Hematopoietic multipotent progenitor cell (in vitro differentiated cells): ENCODE measurements around the gene SLFN12. TPM values are rescaled to one million over a fixed set of nuclear protein-coding genes. Genes with fewer than 3 reads are reported as not detected.
"Not testable (repeated sequence)": the region's sequence is repeated elsewhere in the genome, so short reads cannot be mapped to it uniquely, and the experiment has no call there.

Experiments
- DNase-seq, 3 donors: peaks; one replicate each; pipeline ENCODE4 v3.0.0-alpha.2; 2011 to 2015; ENCODE audit warnings: low read depth in 2 of 3, low spot score in 2 of 3
- total RNA-seq: library from RNA; depleted of rRNA; stranded (reverse); fragments of >200 nt; gene quantifications from one replicate; pipeline ENCODE4 v1.2.3, GENCODE V29; 2012

Gene SLFN12
- 3.2 TPM for total RNA-seq

DNA sequence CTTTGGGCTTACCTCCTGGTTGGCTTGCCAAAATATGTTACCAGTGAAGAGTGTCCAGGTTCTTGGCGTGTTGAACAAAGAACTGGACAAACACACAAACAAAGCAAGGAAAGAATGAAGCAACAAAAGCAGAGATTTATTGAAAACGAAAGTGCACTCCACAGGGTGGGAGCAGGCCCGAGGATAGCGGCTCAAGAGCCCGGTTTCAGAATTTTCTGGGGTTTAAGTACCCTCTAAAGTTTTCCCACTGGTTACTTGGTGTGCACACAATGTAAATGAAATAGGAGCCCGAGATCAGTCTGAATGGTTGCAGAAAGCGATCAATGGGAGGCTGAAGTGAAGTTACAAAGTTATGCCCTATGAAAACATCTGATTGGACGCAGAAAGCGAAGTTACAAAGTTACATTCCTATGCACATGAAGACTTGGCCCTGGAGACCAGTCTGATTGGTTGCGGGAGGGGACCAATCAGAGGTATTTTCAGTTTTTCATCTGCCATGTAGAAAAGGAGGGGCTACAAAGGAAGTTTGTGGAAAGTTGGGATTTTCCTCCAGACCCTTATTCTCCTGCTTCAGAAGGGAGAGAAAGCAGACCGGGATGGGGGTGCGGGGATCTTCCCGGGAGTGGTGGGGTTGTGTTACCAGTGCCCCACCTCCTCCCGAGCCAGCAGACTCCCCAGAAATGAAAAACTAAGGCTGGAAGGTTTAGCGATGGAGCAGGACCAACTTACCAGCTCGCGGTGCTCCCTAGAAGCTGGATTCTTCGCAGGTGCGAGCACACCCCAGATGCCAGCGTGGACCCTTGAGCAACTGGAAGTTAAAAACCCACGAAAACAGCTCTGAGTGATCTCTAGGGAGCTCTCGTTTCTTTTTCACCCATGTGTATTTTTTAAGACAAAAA, at the start of gene SLFN12:
TSS of gene SLFN12 (minus strand) at position 325 of the 899 bp plus-strand sequence. CDS start 9,472 bp downstream, outside the sequence.
- peak in 2 of 3 donors; percentile 77 to 80 for DNase-seq

DNA sequence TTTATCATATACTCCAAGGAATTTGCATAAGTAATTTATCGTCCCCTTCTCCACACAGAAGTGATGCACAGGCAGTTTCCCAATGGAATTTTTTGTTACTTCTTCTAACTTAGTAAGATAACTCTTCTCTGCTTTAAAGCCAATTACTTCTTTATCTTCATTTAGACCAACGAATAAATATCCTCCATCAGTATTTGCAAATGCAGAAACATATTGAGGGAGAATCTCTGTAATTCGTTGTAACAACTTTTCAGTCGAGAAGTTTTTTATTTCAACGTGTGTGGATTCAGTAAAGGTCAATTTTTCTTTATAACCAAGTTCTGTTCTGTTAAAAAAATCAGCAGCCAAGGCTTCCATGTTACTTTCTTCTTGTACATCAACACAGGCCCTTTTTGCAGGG, 47.0 kb upstream of the SLFN12 start:
- DNase-seq = no peak

DNA sequence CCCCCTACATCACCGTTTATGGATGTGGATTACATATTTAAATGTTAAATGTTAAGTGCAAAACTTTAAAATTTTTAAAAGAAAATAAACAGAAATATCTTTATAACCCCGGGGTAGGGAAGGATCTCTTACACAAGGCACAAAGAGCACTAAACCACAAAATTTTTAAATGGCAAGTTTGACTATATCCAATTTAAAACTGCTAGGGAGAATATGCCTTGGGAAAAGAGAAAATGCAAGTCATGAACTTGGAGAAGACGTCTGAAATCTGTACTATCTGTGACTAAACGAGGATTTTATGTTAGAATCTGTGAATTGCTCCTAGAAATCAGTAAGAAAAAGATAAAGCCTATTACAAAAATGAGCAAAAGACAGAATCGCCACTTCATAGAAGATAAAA, 44.9 kb upstream of the SLFN12 start:
- no peak for DNase-seq

DNA sequence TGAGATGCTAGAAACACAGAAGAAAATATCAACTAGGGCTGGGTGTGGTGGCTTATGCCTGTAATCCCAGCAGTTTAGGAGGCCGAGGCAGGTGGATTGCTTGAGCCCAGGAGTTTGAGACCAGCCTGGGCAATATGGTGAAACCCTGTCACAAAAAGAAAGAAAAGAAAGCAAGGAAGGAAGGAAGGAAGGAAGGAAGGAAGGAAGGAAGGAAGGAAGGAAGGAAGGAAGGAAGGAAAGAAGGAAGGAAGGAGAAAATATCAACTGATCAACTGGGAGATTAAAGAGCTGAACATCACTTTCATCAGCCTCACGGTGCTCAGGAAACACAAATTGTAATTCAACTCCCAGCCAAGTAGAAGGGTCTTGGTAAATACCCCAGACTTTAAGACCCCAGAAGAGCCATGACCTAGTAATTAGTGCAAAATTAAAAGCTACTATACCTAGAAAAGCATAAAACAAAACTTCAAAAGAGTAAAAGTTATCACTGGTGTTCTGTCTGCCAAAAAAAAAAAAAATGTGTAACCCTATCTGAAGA, 44.1 kb upstream of the SLFN12 start:
- DNase-seq = no peak

DNA sequence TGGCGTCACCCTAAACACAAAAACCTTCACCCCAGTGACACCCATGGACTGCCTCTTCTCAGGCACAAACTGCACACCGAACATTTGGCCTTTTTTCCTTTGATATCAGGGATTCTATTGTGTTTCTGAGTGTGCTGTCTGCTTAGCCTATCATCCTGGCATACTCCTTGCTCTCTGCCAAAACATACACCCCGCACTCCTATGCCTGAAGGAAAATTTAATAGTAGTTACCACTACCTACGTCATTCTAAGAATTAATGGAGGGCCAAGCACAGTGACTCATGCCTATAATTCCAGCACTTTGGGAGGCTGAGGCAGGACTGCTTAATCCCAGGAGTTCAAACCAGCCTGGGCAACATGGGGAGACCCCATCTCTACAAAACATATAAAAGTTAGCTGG, 36.2 kb upstream of the SLFN12 start:
- DNase-seq = no peak

DNA sequence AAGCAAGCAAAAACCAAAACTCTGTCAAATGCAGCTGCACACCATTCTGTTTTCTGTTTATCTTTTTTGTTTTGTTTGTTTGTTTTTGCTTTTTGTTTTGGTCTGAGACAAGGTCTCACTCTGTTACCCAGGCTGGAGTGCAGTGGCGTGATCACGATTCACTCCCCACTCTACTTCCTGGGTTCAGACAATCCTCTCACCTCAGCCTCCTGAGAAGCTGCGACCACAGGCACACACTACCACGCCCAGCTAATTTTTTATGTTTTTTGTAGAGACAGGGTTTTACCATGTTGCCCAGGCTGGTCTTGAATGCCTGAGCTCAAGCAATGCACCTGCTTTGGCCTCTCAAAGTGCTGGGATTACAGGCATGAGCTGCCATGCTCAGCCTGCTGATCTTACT, 35.5 kb upstream of the SLFN12 start:
- DNase-seq = no peak

DNA sequence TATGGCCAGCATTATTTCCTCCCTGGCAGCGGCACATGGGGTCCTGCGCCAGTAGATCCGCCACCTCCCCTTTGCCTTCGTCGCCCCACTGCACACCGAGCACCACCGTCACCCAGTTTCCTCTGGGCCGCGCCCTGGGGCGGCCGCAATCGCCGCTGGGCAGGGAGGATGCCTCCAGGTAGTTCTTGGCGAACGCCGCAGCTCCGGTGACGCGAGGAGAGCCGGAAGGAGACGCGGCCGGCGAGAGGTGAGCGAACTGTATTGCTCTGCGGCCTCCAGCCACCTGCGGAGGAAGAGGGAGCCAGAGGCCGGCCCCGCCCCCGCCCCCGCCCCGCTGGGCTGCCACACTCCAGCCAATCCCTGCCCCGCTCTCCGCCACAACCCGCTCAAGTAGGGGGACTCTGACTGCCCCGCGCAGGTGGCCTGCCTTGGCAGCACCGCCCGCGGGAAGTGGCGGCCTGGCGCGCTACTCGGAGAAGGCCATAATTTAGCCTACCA, 28.1 kb upstream of the SLFN12 start:
- peak; percentile 30 to 67 (median 65) for DNase-seq

DNA sequence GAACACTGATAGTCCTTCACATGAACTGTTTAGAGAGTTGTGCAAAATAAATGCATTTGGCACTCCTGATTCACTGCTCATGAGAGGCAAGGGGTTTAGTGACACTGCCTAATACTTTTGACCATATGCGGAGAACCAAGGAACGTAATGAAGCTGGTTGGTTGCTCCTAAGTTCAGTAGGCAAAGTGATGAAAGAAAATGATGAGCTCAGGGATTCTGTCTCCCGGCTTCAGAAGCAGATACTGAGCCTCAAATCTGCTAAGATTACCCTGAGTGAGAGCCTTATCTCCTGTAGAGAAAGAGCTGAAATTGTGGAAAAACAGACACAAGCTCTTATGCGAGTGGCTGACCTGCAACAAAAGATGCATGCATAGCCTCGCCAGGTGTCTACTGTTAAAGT, 21.7 kb upstream of the SLFN12 start:
- DNase-seq = not testable (repeated sequence)

DNA sequence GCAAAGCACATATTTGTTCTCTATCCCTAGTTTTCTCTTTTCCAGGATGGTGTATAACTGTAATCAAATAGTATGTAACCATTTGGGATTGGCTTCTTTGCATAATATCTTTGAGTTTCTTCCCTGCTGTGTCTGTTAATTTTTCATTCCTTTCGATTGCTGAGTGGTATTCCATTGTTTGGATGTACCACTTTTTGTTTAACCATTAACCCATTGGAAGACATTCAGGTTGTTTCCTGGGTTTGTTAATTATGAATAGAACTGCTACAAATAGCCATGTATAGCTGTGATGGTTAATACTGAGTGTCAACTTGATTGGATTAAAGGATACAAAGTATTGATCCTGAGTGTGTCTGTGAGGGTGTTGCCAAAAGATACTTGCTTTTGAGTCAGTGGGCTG, 20.9 kb upstream of the SLFN12 start:
- DNase-seq = no peak

DNA sequence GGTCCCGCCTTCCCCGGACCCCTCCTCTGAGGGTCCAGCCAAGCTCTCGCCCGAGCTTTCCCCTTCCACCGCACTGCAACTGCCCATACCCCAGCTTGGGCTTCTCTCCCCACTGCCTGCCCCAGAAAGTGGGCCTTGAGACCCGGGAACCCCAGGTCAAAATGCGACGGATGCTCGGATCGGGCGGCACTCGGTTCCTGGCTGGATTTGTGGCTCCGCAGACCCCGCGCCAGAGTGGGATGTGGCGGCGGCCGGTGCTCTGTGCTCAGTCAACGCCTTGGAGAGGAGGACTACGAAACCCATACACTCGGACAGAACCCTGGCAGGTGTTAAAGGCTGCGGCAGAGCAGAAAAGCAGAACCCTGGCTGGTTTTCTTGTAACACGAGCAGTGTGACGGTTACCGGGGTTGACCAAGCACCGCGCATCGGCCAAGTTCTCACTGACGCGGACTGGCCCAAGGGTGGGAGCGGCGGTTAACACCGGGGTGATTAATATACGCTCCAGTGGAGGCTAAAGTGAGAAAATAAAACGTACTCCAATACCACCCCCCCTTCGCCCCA, 17.2 kb upstream of the SLFN12 start:
- DNase-seq = peak in 2 of 3 donors; percentile 29 to 35

DNA sequence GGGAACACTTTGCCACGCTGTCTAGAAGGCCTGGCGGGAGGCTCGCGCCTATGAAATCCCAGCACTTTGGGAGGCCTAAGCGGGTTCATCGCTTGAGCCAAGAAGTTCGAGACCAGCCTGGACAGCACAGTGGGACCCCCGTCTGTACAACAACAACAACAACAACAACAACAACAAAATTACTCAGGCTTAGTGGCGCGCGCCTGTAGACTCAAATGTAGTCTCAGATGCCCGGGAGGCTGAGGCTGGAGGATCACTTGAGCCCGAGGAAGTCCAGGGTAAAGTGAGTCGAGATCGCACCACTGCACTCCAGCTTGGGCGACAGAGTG, 16.6 kb upstream of the SLFN12 start:
- DNase-seq = no peak

DNA sequence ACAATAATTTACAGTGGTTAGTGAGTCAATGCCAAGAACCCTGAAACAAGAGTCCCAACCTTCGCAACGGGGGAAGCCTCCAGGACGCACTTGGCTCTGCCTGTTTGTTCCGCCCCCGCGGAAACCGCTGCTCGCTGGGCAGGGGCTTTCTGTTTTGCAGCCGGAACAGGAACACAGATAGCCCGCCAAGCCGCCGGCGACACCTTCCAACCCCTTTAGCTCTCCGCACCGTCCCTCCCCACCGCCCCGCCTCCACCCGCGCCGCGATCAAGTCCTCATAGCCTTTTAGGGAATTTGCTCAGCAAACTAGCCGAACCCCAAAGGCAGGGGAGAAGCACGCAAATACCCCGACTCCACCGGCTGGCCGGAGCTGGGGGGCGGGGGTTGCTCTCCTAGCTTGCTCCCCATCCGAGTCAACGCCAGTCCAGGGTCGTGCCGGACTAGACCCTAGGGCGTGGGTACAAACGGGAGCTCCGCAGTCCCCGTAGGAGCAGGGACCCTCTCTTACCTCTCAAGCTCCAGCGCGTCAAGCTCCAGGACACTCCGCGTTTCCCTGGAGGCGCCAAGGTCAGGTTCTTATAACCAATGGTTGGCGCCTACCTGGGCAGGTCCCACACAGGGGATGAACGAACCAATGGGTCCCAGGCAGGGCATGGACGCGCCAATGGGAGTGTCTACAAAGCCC, 16.1 kb upstream of the SLFN12 start, which contains the start of gene SLFN13:
TSS of gene SLFN13 (minus strand) at position 553 of the 685 bp plus-strand sequence. CDS start 3,086 bp downstream, outside the sequence.
- peak; percentile 59 to 97 (median 97) for DNase-seq

DNA sequence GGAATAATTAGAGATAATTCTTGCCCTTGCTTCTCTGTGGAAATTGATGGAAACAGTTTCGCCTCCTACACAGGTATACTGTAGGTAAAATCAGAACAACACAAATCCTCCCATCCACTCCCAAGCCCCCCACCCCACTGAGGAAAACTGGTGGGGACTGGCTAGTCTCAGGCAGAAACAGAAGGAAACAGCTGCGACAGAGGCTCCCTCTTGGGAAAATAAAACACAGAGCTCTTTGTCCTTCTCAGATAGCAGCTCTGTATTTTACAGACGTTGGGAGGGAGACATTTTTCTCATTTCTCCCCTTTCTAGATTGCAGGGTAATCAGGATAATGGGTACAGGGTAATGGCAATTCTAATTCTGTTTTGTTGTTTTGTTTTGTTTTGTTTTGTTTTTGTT, 15.2 kb upstream of the SLFN12 start:
- DNase-seq = no peak

DNA sequence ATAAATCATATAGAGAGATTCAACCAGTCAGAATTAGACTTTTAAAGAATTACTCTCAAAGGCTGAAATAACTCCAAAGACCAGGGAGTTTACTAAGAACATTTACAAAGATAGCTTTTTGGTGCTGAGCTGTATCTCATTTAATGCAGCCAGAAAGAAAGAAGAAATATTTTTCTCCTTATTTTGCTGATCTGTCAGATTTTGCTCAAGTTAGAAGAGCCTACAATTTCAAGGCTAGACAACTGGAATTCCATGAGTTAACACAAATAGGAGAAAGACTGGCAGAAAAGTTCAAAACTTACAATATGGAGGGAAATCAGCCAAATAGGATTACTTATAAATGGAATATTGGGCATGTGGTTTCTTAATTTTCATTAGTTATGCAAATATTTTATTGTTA, 6.1 kb upstream of the SLFN12 start:
- DNase-seq = no peak

DNA sequence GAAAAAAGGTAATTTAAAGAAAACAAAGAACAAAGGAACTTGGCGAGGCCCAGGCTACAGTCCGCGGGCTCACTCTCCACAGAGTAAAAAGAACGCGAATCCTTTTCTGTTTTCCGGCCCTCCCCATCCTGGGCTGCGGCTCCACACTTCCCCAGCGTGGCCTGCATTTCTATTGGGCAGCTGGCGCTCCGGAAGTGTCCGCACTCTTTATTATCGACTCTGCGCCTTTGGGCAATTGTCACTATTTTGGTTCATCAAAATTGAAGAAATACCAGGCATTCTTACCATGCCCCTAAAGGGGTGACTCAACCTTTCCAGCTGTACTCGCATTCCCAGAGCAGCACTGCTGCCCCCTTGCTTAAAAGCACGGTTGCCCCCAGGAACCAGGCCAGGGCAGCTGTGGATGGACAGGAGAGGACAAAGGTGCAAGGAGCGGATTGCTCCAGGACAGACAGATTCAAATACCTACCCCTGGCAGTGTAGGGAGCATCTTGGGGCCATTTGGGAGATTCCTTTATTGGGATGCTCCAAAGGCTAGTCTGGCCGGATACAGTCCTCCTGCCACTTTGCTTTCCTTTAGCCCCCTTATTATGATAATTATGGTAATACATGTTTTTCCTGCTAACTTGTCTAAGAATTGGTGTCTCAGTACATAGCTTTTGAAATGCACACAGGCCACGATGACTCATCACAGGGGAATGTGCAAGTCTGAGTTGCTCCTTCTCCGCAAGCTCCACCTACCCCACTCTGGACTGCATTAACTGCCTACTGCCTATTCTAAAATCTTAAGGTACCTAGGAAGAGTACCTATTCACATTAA, 985 bp upstream of the SLFN12 start:
- DNase-seq = peak in 2 of 3 donors; percentile 88 to 90

DNA sequence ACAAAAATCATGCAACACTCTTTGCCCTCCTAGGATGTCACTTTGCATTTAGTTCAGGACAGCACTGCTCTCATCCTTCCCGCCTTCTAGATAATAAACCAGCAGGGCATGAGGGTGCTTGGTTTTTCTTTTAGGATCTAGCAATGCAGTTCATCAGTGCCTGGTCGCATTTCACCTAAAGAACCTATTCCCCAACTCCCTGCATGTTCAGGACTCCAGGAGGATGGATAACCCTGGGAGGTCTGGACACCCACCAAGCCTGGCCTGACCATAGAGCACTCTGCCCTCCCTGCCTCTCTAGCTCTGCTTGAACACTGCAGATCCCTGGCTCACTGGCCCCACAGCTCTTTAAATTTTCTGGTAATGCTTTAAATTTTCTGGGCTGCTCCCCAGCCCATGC, 2.6 kb downstream of the SLFN12 start:
- DNase-seq = no peak

DNA sequence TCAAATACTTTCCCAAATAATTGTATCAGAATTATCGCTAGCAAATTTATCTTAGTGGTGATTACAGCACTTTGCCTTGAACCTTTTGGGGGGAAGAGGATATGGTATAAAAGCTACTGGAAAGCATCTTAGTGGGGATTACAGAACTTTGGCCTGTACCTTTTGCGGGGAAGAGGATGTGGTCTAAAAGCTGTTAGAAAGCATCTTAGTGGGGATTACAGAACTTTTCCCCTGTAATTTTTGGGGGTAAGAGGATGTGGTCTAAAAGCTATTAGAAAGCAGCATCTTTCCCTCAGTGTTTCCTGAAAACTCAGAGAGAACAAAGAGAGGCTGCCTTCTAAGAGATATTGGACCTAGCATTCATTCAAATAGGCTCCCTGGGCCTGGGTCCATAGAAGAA, 4.1 kb downstream of the SLFN12 start:
- DNase-seq = peak in 1 of 3 donors; percentile 6

DNA sequence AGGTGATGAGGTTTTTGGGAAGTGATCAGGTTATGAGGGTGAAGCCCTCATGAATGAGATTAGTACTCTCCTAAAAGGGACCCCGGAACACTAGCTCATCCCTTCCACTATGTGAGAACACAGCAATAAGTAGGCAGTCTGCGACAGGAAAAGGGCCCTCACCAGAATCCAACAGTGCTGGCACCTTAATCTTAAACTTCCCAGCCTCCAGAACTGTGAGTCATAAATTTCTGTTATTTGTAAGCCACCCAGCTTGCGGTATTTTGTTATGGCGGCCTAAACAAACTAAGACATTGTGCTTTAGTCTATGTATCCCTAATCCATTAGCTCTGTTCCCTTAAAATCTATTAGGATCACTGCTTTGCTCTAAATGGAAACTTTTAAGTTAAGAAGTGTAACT, 8.5 kb downstream of the SLFN12 start:
- DNase-seq = no peak

DNA sequence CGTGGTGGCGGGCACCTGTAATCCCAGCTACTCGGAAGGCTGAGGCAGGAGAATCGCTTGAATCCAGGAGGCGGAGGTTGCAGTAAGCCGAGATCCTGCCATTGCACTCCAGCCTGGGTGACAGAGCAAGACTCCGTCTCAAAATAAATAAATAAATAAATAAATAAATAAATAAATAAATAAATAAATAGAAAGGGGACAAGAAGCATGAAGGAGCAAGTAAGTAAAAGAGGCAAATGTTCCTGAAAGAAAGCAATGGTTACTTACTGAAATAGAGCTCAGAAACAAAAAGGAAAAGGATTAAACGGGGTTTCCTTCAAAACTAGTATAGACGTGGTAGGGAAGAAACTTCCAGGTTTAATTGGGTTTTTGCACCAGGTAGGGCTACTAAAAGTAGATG, 11.2 kb downstream of the SLFN12 start:
- DNase-seq = not testable (repeated sequence)

DNA sequence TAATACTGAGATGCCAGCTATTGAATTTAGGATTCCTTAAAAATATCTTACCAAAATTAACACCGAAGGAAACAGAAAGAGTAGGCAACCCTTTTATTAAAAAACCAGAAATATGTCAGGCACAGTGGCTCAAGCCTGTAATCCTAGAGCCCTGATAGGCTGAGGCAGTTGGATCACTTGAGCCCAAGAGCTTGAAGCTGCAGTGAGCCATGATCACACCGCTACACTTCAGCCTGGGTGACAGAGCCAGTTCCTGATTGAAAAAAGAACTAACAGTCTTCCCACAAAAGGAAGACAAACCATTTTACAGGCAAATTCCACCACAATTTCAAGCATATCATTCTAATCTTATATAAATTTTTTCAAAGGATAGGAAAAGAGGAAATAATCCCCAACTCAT, 15.6 kb downstream of the SLFN12 start:
- no peak for DNase-seq
